Activated T-cell treated with anti-CD3 and anti-CD28 coated beads, Interleukin-2, amount 50 U/mL, for 24 hours (primary cell): Measurements from ENCODE around the gene CRX.
"Not testable (repeated sequence)": the region's sequence is repeated elsewhere in the genome, so short reads cannot be mapped to it uniquely, and the experiment has no call there.

Experiments used
- DNase-seq: peaks from one replicate; pipeline ENCODE4 v3.0.0-alpha.2; 2020
- H3K27ac Mint-ChIP-seq: 2 replicates; pipeline ENCODE4 v1.8.0; 2020; ENCODE audit warnings: mild to moderate bottlenecking, mixed read lengths
- H3K27me3 Mint-ChIP-seq: 2 replicates; pipeline ENCODE4 v1.8.0; 2020; ENCODE audit warnings: mixed read lengths
- H3K36me3 Mint-ChIP-seq: 2 replicates; pipeline ENCODE4 v1.8.0; 2020; ENCODE audit warnings: low read depth, mixed read lengths
- H3K4me1 Mint-ChIP-seq: 2 replicates; pipeline ENCODE4 v1.8.0; 2020; ENCODE audit warnings: low read depth, mixed read lengths
- H3K4me3 Mint-ChIP-seq: 2 replicates; pipeline ENCODE4 v1.8.0; 2020; ENCODE audit warnings: mild to moderate bottlenecking, moderate library complexity, mixed read lengths
- H3K9me3 Mint-ChIP-seq: 2 replicates; pipeline ENCODE4 v1.8.0; 2020; ENCODE audit warnings: mixed read lengths

The CRX gene

DNA sequence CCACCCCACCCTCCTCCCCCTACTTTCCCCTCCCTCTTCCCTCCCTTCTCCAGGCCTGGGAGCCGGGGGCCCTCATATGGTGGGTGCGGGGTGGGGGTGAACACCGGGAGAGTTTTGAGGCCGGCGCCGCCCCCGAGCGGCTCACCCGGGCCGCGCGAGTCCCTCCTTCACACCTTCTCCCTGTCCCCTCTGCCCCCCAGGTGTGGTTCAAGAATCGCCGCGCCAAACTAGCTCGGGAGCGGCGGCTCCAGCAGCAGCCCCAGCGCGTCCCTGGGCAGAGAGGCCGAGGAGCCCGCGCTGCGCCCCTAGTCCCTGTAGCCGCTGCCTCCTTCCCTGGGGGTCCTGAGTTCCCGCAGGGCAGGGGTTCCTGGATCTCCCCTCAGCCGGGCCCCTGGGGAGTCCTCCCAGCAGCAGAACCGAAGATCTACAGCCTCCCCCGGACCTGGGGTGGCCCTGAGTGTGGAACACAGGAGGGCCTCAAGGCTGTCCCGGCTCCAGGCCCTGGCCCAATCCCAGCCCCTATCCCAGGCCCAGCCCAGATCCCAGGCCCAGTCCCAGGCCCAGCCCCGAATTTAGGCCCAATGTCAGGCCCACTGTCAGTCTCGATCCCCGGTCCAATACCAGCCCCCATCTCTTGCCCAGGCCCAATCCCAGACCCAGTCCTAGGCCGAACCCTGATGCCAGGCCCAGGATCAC lies 39.0 kb downstream of the CRX start:
- no peak overlapping the region for H3K27ac Mint-ChIP-seq
- H3K36me3 Mint-ChIP-seq, result no peaks in the 10 kb centered on the region
- peaks cover 3% of the 10 kb centered on the region for H3K9me3 Mint-ChIP-seq
- H3K4me3 Mint-ChIP-seq, result no peak overlapping the region
- peaks cover 39% of the 10 kb centered on the region for H3K27me3 Mint-ChIP-seq
- no peaks in the 10 kb centered on the region for H3K4me1 Mint-ChIP-seq
- no peak for DNase-seq

DNA sequence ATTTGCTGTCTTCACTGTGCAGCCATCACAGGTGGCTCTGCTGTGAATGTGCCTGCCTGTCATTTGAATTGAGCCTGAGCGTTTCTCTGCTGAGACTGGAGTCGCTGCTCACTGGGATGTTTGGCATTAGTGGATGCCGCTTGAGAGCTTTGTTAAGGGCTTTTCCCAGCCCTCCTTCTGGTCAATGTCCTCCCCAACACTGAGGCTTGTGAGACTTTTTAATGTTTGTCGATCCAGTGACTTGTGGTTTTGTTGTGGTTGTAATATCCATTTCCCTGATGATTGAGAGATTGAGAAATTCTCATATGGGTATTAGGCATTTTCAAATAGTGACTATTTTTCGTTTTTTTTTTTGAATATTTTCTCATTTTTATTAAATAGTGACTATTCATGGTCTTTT lies 39.9 kb downstream of the CRX start:
- no peak overlapping the region for H3K4me3 Mint-ChIP-seq
- H3K27me3 Mint-ChIP-seq, result peaks cover 32% of the 10 kb centered on the region
- no peaks in the 10 kb centered on the region for H3K4me1 Mint-ChIP-seq

GRCh38 chr19:47863514-47863936 lies 41.8 kb downstream of the CRX start:
- H3K4me3 Mint-ChIP-seq, result no peak overlapping the region
- no peak overlapping the region for H3K27ac Mint-ChIP-seq
- DNase-seq, result peak; percentile 91
- H3K36me3 Mint-ChIP-seq, result no peaks in the 10 kb centered on the region
- H3K4me1 Mint-ChIP-seq, result no peaks in the 10 kb centered on the region
- peaks cover 29% of the 10 kb centered on the region for H3K27me3 Mint-ChIP-seq
- H3K9me3 Mint-ChIP-seq, result peaks cover 3% of the 10 kb centered on the region

More for the DNA sequence above, 39.9 kb downstream of the CRX start:
- Mint-ChIP-seq H3K9me3 (peaks cover 3% of the 10 kb centered on the region), H3K36me3 (no peaks in the 10 kb centered on the region), H3K27ac (no peak overlapping the region)
- no peak for DNase-seq

DNA sequence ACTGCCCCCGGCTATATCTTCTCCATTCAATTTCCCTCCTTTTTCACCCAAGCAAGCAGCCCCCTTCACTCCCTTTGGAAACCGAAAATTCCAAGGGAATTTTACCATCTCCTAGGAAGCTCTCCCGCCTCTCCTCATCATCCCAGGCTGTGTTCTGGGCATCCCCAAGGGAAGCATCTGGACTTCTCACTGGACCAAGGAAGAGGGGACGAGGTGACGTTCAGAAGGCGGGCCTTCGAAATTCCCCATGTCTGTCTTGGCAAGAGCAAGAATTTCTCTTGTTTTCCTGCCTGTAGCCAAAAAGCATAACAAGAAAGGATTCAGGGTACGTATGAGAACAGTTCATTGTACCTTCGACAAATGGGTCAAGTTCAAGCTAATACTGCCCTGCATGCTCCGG lies 43.4 kb downstream of the CRX start:
- Mint-ChIP-seq H3K27me3 (peaks cover 25% of the 10 kb centered on the region), H3K4me1 (peaks cover 2% of the 10 kb centered on the region), H3K4me3 (no peak overlapping the region), H3K36me3 (no peaks in the 10 kb centered on the region), H3K27ac (no peak overlapping the region), H3K9me3 (peaks cover 3% of the 10 kb centered on the region)
- no peak for DNase-seq

DNA sequence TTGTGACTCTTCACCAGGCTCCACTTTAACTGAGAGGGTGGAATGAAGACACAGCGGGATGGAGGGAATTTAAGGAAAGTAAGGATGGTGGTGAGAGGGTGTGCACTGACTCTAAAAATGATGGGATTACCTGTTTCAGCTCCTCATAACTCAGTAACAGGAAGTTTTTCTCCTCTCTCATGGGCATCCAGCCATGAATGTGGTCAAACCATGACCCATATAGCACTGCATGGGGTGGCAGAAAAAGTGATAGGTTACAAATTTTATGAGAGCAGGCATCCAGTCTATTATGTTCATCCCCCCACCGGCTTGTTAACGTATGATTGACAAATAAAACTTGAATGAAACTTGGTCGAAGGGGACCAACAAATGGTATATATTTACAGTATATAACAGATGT lies 57.2 kb downstream of the CRX start:
- Mint-ChIP-seq H3K4me3 (no peak overlapping the region), H3K27me3 (peaks cover 38% of the 10 kb centered on the region), H3K4me1 (no peaks in the 10 kb centered on the region), H3K36me3 (no peaks in the 10 kb centered on the region), H3K27ac (no peak overlapping the region), H3K9me3 (peaks cover 4% of the 10 kb centered on the region)
- no peak for DNase-seq

- not testable (repeated sequence) for H3K4me1 Mint-ChIP-seq, H3K9me3 Mint-ChIP-seq, H3K27ac Mint-ChIP-seq, H3K4me3 Mint-ChIP-seq, H3K36me3 Mint-ChIP-seq, DNase-seq
- peaks cover 34% of the 10 kb centered on the region for H3K27me3 Mint-ChIP-seq
Observed at GRCh38 chr19:47879385-47879784, 57.6 kb downstream of the CRX start.

DNA sequence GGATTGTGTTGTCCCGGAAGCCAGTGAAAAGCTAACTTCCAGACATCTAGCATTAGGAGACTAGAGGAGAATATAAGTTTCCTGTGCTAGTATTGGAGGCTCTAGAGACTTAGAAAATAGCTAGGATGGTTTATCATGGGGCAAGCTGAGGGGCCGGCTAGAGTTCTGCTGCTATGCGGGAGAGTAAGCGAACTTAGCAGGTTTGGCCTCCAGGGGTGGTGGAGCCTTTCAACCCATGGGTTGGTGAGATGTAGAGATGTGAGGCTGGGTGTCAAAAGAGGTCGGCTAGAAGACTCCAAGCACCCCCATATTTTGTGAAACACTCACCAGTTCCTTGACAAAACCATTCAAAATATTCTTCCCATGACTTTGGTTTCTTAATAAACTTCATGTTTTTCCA lies 60.0 kb downstream of the CRX start:
- H3K4me3 Mint-ChIP-seq, result no peak overlapping the region
- H3K9me3 Mint-ChIP-seq, result peaks cover 4% of the 10 kb centered on the region
- H3K4me1 Mint-ChIP-seq, result no peaks in the 10 kb centered on the region
- DNase-seq, result no peak
- H3K27me3 Mint-ChIP-seq, result peaks cover 39% of the 10 kb centered on the region
- H3K36me3 Mint-ChIP-seq, result no peaks in the 10 kb centered on the region
- H3K27ac Mint-ChIP-seq, result no peak overlapping the region

GRCh38 chr19:47882890-47883289 lies 61.2 kb downstream of the CRX start:
- Mint-ChIP-seq H3K4me3 (no peak overlapping the region), H3K27ac (no peak overlapping the region), H3K27me3 (peaks cover 41% of the 10 kb centered on the region), H3K4me1 (no peaks in the 10 kb centered on the region), H3K36me3 (no peaks in the 10 kb centered on the region), H3K9me3 (peaks cover 4% of the 10 kb centered on the region)
- DNase-seq, result no peak

GRCh38 chr19:47885067-47885463 lies 63.3 kb downstream of the CRX start:
- Mint-ChIP-seq H3K4me1 (no peaks in the 10 kb centered on the region), H3K4me3 (no peak overlapping the region), H3K9me3 (no peaks in the 10 kb centered on the region), H3K27ac (no peak overlapping the region), H3K36me3 (no peaks in the 10 kb centered on the region), H3K27me3 (peaks cover 32% of the 10 kb centered on the region)
- no peak for DNase-seq

- no peaks in the 10 kb centered on the region for H3K9me3 Mint-ChIP-seq
- no peak for DNase-seq
- no peaks in the 10 kb centered on the region for H3K4me1 Mint-ChIP-seq
- no peak within 1 kb of the TSS for H3K27ac Mint-ChIP-seq
- peaks cover 32% of the 10 kb centered on the region for H3K27me3 Mint-ChIP-seq
- H3K36me3 Mint-ChIP-seq, result no peaks in the 10 kb centered on the region
- no peak within 1 kb of the TSS for H3K4me3 Mint-ChIP-seq
Observed at GRCh38 chr19:47886010-47886559, 64.3 kb downstream of the CRX start, which contains the start of gene SULT2A1. Gene SULT2A1, minus strand, starts transcription at chr19:47886315. Its CDS starts 58 bp downstream, at chr19:47886257.

GRCh38 chr19:47890865-47891621 lies 69.3 kb downstream of the CRX start:
- Mint-ChIP-seq H3K4me1 (no peaks in the 10 kb centered on the region), H3K27me3 (peaks cover 13% of the 10 kb centered on the region), H3K9me3 (peaks cover 5% of the 10 kb centered on the region), H3K27ac (no peak overlapping the region), H3K4me3 (no peak overlapping the region), H3K36me3 (no peaks in the 10 kb centered on the region)
- DNase-seq, result no peak

- Mint-ChIP-seq H3K27me3 (peaks cover 10% of the 10 kb centered on the region), H3K36me3 (no peaks in the 10 kb centered on the region), H3K4me3 (no peak overlapping the region), H3K9me3 (peaks cover 8% of the 10 kb centered on the region), H3K4me1 (no peaks in the 10 kb centered on the region), H3K27ac (no peak overlapping the region)
- no peak for DNase-seq
Observed at GRCh38 chr19:47891622-47891922, 69.8 kb downstream of the CRX start.

GRCh38 chr19:47891923-47892666 lies 70.4 kb downstream of the CRX start:
- Mint-ChIP-seq H3K4me3 (no peak overlapping the region), H3K27ac (no peak overlapping the region), H3K36me3 (no peaks in the 10 kb centered on the region), H3K27me3 (peaks cover 5% of the 10 kb centered on the region), H3K4me1 (no peaks in the 10 kb centered on the region), H3K9me3 (peaks cover 8% of the 10 kb centered on the region)
- DNase-seq, result no peak
